Stimulated activated CD8-positive, alpha-beta memory T cell treated with anti-CD3 and anti-CD28 coated beads, Interleukin-4, amount 100 ng/mL, for 1 hour (primary cell): Measurements from ENCODE around the gene ERGIC3.
"Not testable (repeated sequence)": the region's sequence is repeated elsewhere in the genome, so short reads cannot be mapped to it uniquely, and the experiment has no call there.

Source experiments
- DNase-seq, 2 donors: peaks; one replicate each; pipeline ENCODE4 v3.0.0-alpha.2; 2020; ENCODE audit warnings: low read depth in 2 of 2, low spot score in 1 of 2

The ERGIC3 gene

DNA sequence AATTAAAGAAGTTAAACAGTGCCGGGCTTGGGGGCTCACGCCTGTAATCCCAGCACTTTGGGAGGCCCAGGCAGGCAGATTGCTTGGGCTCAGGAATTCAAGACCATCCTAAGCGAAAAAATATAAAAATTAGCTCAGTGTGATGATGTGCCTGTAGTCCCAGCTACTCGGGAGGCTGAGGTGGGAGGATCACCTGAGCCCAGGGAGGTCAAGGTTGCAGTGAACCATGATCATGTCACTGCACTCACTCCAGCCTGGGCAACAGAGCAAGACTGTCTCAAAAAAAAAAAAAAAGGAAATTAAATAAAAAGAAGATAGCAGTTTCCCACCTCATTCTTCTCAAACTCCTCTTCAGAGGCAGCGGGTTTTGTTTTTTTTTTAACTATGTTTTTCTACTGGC lies 24.1 kb upstream of the ERGIC3 start:
- not testable (repeated sequence) for DNase-seq

DNA sequence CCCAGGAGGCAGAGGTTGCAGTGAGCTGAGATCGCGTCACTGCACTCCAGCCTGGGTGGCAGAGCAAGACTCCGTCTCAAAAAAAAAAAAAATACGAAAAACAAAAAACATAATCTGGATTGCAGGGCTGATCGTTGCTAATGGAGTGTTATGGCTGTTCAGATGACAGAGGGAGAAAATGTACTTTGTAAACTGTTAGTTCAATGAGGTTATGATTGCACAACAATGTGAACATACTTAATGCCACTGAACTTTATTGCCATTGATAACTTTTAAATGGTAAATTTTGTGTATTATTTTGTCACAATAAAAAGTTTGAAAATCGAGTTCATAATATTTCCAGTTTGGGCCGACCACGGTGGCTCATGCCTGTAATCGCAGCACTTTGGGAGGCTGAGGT lies 22.9 kb upstream of the ERGIC3 start:
- no peak for DNase-seq

DNA sequence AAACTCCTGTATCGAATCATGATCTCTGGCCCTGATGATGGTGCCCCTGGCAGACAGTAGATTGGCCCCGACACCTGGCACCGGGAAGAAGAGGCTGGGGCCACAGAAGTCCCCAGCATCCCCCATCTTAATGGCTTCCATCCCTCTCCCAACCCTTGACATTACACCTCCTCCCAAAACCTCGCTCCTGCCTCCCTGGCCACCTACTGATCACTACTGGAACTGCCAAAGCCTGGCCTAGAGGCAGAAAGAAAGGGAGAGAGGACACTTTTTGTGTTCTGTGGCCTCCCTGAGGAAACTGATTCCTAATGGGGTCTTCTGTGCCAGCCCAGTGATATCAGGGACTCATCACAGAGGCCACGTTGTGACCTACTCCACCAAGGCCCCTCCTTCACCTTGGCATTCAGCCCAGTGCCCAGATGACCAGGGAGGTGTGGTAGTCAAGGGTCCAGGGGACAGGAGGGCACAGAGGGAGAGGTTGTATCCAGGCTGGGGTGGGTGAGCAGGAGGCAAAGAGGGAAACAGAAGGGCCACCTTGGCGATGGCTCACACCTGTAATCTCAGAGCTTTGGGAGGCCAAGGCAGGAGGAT lies 18.5 kb upstream of the ERGIC3 start:
- no peak for DNase-seq

DNA sequence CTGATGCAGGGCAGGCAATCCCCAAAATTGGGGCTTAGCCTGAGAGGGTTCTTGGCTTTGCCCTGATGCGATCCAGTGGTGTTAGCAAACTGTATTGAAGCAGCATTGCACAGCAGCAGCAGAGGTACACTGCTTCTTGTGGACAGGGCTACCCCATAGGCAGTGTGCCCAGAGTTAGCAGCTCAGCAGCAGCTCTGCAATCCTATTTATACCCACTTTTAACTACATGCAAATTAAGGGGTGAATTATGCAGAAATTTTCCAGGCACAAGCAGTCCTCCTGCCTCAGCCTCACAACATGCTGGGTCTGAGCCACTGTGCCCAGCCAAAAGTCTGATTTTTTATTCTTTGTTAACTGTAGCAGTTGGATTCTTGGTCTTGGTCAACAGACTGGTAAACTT lies 16.2 kb upstream of the ERGIC3 start:
- no peak for DNase-seq

DNA sequence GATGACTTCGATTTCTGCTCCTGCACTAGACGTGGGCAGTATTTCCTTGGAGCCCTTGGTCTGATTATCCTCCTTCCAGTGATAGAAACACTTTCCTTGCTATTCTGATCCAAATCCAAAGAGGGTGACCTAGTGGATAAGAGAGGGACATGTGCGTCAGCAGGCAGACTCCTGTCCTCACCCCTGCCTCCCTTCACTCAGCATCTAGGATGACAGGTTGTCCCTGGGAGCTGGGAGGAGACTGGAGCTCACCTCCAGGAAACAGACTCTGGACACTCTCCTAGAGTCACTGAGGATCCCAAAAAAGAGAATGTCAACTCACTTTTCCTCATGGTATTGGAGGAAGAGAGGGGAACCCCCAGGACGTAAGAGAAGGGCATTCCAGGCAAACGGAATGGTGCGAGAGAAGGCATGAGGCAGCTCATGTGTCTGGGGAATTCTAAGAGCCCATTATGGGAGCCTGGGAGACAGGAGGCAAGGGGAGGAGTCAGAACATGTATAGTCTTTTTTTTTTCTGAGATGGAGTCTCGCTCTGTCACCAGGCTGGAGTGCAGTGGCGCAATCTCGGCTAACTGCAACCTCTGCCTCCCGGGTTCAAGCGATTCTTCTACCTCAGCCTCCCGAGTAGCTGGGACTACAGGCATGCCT lies 14.6 kb upstream of the ERGIC3 start:
- no peak for DNase-seq

DNA sequence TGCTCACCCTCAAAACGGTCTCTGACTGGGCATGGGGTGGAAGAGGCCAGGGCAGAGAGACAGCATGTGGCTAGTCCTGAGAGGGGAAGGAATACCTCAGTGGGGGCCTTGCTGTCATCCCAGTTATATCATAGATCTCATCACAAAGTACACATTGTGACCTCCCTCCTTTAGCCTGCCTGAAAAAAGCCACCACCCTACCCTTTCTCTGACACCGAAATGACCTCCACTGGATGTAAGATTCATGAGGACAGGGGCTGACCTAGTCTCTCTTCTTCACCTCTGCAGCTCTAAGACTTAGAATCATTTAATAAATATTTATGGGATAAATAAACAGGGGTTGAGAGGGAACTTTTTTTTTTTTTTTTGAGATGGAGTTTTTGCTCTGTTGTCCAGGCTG lies 12.3 kb upstream of the ERGIC3 start, which contains the start of gene C20orf173:
Gene C20orf173 (minus strand): TSS at position 101 of the 400 bp plus-strand sequence. CDS start 279 bp downstream, outside the sequence.
- DNase-seq = no peak

DNA sequence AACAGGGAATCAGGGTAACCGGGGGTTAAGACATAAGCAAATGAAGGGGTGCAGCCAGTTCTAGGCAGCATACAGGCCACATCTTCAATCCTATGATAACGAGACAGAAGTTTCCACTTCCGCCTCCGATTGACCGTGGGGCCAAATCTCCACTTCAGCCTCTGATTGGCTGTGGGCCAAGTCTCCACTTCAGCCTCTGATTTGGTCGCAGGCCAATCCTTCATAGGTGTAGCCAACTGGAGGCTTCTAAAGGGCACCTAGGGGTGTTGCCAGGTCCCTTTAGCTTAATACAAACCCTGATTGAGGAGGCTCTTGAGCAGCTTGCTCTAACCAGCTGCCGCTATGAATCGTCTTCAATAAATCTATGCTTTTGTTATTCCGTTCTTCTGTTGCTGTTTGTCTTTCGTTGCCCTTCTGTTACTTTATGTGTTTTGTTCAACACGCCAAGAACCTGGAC lies 2.1 kb upstream of the ERGIC3 start:
- DNase-seq = no peak

DNA sequence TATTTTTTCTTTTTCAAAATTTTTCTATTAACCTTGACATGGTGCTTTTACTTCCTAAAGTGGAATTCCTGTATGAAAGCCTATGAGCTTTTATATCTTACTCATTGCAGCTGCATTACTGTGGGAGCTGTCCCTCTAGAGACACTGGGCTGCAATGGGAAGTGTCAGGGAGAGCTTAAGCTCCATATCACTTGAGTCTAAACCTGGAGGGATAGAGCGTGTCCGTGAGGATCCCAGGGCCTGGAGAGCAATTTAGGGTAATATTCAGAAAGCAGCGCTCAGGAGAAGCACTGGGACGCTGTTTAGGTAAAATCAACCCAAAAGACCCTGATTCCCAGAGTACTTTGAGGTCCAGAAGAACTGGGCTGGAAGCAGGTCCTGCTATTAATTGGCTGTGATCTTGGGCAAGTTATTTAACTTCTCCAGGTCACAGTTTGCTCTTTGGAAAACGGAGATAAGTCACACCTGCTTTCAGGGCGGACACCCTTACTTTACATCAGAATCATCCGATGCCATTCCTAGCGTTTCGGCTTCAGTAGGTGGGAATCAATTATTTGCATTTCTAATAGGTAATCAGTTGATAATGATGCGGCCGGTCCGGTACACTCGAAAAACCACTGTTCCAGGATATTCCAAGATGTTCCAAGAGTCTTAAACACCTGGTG lies 628 bp upstream of the ERGIC3 start:
- no peak for DNase-seq

DNA sequence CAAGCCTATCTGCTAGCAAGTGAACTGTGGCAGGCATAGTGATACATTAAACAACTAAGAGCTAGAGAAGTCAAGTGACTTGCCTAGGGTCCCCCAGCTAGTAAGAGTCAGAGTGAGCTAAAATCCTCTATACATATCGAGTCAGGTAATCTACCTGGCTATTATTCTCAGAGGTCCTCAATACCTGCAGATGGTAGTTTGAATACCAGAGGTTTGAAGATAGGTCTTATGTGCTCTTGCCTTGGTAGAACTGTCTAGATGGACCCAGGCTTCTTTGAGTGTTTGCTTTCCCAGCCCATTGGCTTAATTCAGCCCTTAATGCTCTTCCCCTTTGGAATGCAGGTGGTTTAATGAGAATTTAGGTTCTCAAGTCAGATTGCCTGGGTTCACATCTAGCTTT lies 1.1 kb downstream of the ERGIC3 start:
- no peak for DNase-seq

DNA sequence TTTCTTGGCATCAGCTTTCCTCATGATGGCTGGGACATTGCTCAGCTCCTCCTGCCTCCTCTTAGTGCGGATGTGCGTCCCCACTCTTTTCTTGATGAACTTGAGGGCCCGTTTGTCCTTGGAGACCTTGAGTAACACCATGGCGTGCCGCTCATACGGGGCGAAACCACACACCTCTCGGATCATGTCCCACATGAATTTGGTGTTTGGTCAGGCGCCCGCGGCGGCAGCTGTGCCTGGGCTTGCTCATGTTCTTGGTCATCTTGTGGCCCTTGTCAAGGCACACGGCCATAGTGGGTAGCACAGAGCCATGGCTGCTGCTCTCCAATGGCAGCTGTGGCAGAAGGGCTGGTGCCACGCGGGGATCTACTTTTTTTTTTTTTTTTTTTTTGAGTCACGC lies 2.6 kb downstream of the ERGIC3 start:
- DNase-seq = no peak

DNA sequence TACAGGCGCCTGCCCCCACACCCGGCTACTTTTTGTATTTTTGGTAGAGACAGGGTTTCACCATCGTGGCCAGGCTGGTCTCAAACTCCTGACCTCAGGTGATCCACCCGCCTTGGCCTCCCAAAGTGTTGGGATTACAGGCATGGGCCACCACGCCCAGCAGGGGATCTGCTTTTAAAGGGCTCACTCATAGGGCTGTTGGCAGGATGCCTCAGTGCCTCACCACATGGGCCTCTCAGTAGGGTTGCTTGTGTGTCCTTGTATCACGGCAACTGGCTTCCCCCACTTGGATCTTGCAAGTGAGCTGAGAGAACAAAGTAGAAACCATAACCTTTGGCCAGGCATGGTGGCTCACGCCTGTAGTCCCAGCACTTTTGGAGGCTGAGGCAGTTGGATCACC lies 3.1 kb downstream of the ERGIC3 start:
- not testable (repeated sequence) for DNase-seq

DNA sequence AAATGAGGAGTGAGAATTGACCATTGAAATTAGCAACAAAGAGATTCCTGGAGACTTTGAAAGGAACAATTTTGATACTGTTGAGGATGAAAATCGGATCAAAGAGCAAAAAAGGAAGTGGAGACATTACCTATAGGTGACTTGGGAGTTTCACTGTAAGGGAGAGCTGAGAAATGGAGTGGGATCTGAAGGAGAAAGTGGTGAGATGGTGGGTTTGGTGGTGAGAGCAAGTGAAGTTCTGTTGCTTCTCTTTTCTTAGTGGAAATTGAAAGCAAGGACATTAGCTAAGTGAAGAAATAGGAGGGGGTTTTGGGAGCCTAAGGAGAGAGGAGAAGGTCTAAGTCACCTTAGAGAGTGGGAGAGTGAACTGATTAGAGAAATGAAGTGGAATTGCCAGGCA lies 4.2 kb downstream of the ERGIC3 start:
- DNase-seq = no peak

DNA sequence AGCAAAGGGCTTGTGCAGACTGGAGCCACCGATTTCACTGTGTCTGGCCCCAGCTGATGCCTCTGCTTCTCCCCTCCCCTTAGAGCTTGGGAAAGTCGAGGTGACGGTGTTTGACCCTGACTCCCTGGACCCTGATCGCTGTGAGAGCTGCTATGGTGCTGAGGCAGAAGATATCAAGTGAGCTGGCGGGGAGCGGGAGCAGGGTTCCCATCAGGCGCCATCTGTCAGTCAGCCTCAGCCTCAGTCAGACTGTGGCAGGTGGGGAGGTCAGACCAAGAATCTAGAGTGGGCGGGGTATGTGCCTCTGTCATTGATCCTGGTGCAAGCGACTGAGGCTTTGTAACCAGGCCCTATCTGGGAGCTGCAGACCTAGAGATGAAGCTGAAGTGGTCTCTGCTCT lies 5.5 kb downstream of the ERGIC3 start:
- no peak for DNase-seq

DNA sequence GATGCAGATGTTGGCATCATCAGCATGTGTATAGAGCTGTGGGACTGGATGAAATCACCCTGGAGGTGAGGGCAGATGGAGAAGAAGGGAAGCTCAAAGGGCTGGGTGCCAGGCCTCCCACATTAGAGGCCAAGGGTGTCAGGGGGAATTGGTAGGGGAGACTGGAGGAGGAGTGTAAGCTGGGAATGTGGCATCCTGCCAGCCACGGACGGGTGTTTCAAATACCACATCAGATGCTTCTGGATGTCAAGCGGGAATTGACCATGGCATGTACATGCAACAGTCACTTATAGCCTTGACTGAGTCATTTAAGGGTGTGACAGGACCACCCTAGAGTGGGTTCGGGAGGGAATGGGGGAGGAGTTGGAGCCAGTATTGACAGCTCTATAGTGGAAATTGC lies 9.6 kb downstream of the ERGIC3 start:
- DNase-seq = no peak

DNA sequence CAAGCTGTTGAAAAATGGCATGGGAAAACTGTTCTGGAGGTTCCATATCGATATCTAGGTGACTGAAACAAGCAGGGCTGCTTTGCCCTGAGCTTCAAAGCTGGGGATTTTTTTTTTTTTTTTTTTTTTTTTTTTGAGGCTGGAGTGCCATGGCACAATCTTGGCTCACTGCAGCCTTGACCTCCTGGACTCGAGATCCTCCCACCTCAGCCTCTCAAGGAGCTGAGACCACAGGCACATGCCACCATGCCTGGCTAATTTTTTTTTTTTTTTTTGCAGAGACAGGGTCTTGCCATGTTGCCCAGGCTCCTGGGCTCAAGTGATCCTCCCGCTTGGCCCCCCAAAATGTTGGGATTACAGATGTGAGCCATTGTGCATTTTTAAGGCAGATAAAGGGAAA lies 11.0 kb downstream of the ERGIC3 start:
- no peak for DNase-seq

DNA sequence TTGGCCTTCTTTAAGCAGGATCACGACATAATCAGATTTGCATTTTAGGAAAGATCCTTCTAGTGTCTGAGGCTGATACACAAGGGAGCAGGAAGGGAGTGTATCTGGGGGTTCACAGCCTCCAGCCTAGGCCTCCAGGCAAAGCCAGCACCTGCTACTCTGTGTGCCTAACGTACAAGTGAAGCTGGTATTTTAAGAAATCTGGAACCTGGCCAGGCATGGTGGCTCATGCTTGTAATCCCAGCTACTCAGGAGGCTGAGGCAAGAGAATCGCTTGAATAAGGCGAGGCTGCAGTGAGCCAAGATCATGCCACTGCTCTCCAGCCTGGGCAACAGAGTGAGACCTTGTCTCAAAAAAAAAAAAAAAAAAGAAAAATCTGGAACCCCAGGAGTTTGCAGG lies 13.6 kb downstream of the ERGIC3 start:
- not testable (repeated sequence) for DNase-seq

DNA sequence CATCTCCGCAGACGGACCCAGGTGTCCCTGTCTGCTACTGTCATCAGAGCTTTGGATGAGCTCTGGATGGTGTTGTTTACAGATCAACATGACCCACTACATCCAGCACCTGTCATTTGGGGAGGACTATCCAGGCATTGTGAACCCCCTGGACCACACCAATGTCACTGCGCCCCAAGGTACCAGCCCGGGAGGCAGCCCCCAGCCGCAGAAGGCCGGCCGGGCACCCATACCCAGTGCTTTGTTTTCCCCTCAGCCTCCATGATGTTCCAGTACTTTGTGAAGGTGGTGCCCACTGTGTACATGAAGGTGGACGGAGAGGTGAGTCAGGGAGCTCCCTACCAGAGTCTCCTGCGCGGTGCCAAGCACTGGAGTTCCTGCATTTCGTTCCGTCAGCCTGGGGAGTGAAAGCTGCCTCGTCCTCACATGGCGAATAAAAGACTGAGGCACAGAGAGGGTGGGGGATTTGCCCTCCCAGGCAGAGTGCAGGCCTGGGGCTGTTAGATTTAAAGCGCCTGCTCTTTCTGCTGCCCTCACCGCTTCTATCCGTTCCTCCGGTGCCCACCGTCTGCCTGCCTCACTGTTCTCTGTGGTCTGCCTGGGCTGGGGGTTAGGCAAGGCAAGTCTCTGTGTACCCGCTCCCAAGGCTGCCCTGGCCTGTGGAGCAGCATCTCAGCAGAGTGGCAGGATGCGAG lies 14.2 kb downstream of the ERGIC3 start:
- no peak for DNase-seq

DNA sequence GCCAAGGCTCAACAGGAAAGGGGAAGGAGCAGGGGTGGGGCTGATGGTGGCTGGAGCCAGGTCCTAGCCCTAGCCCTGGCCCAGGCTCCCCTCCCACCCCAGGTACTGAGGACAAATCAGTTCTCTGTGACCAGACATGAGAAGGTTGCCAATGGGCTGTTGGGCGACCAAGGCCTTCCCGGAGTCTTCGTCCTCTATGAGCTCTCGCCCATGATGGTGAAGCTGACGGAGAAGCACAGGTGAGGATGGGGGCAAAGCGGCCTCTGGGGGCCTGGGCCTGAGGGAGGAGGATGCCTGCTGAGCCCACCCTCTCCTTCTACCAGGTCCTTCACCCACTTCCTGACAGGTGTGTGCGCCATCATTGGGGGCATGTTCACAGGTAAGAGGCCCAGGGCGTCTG lies 15.0 kb downstream of the ERGIC3 start:
- no peak for DNase-seq

DNA sequence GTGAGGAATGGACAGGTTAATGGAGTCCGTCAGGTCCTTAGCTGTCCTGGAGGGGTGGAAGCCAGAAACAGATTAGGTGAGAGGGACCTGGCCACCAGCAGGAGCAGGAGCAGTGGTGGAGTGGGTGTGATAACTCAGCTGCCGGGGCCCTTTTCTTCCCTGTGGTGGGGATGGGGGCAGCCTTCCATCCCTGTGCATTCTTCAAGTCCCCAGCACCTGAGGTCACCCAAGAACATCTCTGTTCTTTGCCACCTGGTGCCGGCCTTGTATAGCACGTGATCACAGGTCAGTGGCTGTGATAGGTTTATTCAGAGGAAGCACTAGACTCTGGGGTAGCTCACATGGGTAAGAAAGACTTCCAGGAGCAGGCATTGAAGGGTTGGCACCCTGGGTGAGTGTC lies 16.6 kb downstream of the ERGIC3 start:
- no peak for DNase-seq

DNA sequence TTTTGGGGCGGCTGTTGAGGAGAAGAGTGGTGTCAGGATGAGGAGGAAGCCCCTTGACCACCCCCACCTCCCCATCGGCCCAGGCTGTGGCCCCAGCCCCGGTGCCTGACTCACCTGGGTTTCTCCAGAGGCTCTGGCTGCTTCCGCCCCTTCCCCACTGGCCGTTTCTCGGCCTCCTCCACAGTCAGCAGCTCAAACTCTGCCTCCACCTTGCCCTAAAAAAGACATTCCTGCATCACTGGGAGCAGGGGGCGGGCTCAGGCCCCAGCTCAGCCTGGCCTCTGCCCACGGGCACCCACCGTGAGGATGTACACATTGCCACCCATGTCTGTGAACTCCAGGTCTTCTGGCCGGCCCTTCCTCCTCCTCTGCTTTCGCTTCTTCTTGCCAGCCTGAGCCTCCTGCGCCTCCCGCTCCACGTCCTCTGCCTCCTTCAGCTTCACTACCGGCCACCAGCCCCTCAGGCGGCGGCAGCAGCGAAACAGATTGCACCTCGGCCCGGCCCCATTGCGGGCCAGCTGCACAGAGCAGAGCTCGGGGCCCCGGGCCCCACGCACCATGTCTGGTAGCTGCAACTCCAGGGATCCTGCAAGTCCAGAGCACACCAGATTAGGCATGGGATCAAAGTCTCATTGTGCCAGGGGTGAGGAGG lies 17.3 kb downstream of the ERGIC3 start:
- DNase-seq = no peak

DNA sequence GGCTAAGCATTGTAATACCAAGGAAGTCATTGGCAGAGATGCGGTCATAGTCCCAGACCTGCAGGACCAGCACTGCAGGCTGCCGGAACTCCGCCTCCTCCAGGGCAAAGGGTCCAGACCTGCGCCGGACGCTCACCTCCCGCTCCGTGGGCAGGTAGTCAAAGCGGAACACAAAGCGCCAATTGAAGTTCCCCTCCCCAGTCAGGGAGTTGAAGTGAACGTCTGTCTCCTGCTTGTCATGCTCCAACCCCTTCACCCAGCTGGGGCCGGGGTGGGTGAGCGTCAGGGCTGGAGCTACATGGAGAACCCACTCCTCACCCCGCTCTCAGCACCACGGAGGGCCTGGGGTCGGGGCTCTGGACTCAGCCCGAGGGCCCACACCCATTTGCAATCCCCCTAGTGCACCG lies 18.2 kb downstream of the ERGIC3 start:
- no peak for DNase-seq
